CD4-positive, alpha-beta T cell treated with Interferon gamma for 1 hour (primary cell): Measurements from ENCODE around the gene MTMR2.

Source experiments
- DNase-seq: peaks from one replicate; pipeline ENCODE4 v3.0.0-alpha.2; 2020

MTMR2 gene

GRCh38 chr11:95917193-95918036 lies 6.5 kb downstream of the MTMR2 start:
- no peak for DNase-seq

- no peak for DNase-seq
Measured at GRCh38 chr11:95916049-95916448, 7.9 kb downstream of the MTMR2 start.

GRCh38 chr11:95915051-95915450 lies 8.9 kb downstream of the MTMR2 start:
- DNase-seq: no peak

GRCh38 chr11:95913830-95914615 lies 9.9 kb downstream of the MTMR2 start:
- no peak for DNase-seq

GRCh38 chr11:95912902-95913560 lies 10.9 kb downstream of the MTMR2 start:
- no peak for DNase-seq

- DNase-seq: no peak
Measured at GRCh38 chr11:95911369-95911759, 12.5 kb downstream of the MTMR2 start.

- DNase-seq: no peak
Measured at GRCh38 chr11:95910638-95911368, 13.1 kb downstream of the MTMR2 start.

GRCh38 chr11:95908826-95909225 lies 15.1 kb downstream of the MTMR2 start:
- DNase-seq: no peak

GRCh38 chr11:95907476-95907875 lies 16.4 kb downstream of the MTMR2 start:
- no peak for DNase-seq

- DNase-seq: no peak
Measured at GRCh38 chr11:95904009-95904650, 19.8 kb downstream of the MTMR2 start.

- no peak for DNase-seq
Measured at GRCh38 chr11:95898782-95899181, 25.1 kb downstream of the MTMR2 start.

- DNase-seq: no peak
Measured at GRCh38 chr11:95897731-95898130, 26.2 kb downstream of the MTMR2 start.

- no peak for DNase-seq
Measured at GRCh38 chr11:95895815-95896214, 28.1 kb downstream of the MTMR2 start.

- DNase-seq: no peak
Measured at GRCh38 chr11:95892892-95893570, 30.9 kb downstream of the MTMR2 start.

GRCh38 chr11:95892492-95892891 lies 31.4 kb downstream of the MTMR2 start:
- DNase-seq: no peak

GRCh38 chr11:95891423-95892170 lies 32.3 kb downstream of the MTMR2 start:
- no peak for DNase-seq

GRCh38 chr11:95888852-95889251 lies 35.1 kb downstream of the MTMR2 start:
- no peak for DNase-seq

GRCh38 chr11:95888439-95888838 lies 35.5 kb downstream of the MTMR2 start:
- DNase-seq: no peak

GRCh38 chr11:95886462-95886861 lies 37.4 kb downstream of the MTMR2 start:
- DNase-seq: no peak

GRCh38 chr11:95884802-95885201 lies 39.1 kb downstream of the MTMR2 start:
- DNase-seq: no peak

- no peak for DNase-seq
Measured at GRCh38 chr11:95884376-95884775, 39.5 kb downstream of the MTMR2 start.
